Measurements from ENCODE around the gene IFT122. TPM values are rescaled to one million over a fixed set of nuclear protein-coding genes. Genes with fewer than 3 reads are reported as not detected.
"Not testable (repeated sequence)": the region's sequence is repeated elsewhere in the genome, so short reads cannot be mapped to it uniquely, and the experiment has no call there.

IFT122 gene
- total and polyA plus RNA-seq, 12 donors = 9.7 to 29.1 (median 16.8) TPM

DNA sequence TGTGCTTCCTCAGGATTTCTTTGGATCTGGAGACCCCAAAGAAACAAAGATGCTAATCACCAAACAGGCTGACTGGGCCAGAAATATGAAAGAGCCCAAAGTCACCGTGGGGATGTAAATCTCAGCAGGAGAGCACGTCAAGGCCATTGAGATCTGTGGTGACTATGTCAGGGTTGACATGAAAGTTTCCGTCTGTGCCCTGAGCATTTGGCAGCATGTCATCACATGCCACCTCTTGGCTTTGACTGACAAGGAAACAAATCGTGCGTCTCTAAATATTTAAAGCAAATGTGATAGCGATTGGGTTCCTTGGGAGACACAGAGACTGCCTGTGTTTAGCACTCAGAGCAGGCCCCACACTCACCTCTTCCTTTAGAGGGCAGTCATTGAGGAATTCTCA, 46.8 kb upstream of the IFT122 start:
- H3K4me3 ChIP-seq = no peak overlapping the region
- DNase-seq (no peak), ATAC-seq (no peak)
- H3K27ac ChIP-seq = peak overlapping the region in 1 of 10 donors; percentile 51
- peaks cover 0 to 80% (median 14%) of the 10 kb centered on the region in 9 donors for H3K36me3 ChIP-seq
- WGBS, 2 donors = 55 to 58% methylated on average over 6 of the region's 6 CpGs
- no peaks in the 10 kb centered on the region for H3K9me3 ChIP-seq
- peaks cover 0 to 74% (median 25%) of the 10 kb centered on the region in 9 donors for H3K4me1 ChIP-seq
- intact Hi-C loops (cut with DNase I) = loop anchor here in 1 of 10 donors (10.0 kb wide), 1 partner anchor 432 kb away; no protein-coding TSS in a partner anchor
- H3K27me3 ChIP-seq = no peaks in the 10 kb centered on the region
- TF ChIP-seq, protein P1, sequence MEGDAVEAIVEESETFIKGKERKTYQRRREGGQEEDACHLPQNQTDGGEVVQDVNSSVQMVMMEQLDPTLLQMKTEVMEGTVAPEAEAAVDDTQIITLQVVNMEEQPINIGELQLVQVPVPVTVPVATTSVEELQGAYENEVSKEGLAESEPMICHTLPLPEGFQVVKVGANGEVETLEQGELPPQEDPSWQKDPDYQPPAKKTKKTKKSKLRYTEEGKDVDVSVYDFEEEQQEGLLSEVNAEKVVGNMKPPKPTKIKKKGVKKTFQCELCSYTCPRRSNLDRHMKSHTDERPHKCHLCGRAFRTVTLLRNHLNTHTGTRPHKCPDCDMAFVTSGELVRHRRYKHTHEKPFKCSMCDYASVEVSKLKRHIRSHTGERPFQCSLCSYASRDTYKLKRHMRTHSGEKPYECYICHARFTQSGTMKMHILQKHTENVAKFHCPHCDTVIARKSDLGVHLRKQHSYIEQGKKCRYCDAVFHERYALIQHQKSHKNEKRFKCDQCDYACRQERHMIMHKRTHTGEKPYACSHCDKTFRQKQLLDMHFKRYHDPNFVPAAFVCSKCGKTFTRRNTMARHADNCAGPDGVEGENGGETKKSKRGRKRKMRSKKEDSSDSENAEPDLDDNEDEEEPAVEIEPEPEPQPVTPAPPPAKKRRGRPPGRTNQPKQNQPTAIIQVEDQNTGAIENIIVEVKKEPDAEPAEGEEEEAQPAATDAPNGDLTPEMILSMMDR (IDR thresholded peaks at IDR 0.05) = no peak

DNA sequence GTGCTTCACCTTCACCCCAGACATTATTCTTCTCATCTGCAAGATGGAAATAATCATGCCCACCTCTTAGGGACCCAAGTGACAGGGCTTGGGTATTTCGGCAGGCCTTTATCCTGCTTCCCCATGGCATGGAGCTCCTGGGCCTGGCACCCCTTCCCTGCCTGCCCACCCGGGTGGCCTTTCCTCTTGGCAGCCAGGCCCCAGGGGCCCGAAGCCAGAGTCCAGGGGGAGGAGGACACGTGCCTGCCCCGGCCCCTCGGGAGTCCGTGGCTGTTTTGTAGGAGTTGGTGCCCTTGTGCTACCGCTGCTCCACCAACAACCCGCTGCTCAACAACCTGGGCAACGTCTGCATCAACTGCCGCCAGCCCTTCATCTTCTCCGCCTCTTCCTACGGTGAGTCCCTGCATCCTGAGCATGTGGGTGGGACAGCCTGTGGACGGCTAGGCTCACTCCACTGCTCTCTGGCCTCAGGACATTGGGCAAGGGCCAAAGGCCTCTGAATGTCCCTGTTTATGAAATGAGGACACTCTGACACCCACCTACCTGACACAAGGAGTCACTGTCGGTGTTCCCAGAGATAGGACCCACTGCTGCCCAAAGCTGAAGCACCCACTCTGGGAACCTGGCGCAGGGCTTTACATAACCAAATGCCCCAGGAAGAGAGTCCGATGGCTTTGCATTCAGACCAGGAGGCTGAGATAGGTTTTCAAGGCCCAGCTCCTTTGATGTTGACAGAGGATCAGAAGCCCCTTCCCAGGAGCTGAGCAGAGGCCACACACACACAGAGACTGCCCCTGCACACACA, 46.1 kb upstream of the IFT122 start:
- not testable (repeated sequence) for ATAC-seq, H3K9me3 ChIP-seq, DNase-seq, H3K27me3 ChIP-seq, H3K4me3 ChIP-seq
- peak overlapping the region in 2 of 10 donors; percentile 10 to 51 for H3K27ac ChIP-seq
- H3K4me1 ChIP-seq = peaks cover 0 to 73% (median 28%) of the 10 kb centered on the region in 9 donors
- H3K36me3 ChIP-seq = peaks cover 0 to 74% (median 13%) of the 10 kb centered on the region in 9 donors
- 80 to 83% methylated on average over 13 to 14 of the region's 17 CpGs for WGBS, 2 donors
- intact Hi-C loops (cut with DNase I) = loop anchor here in 1 of 10 donors (10.0 kb wide), 1 partner anchor 431 kb away; no protein-coding TSS in a partner anchor

DNA sequence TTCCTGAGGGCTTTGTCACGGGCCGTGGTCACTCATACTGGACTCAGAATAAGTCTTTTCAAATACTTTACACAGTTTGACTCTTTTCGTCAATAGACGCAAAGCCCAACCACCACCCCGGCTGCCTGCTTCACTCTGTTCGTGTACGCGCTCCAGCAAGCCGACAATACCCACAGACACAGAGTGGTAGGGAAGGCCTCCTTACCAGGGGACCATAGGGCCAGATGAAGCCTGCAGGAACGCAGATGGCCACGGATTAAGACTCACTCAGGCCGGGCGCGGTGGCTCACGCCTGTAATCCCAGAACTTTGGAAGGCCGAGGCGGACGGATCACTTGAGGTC, 41.2 kb upstream of the IFT122 start:
- TF ChIP-seq, protein P1 (IDR thresholded peaks at IDR 0.05) = no peak
- H3K36me3 ChIP-seq = peaks cover 0 to 27% (median under 1%) of the 10 kb centered on the region in 9 donors
- WGBS, 2 donors = 1% methylated on average over 18 of the region's 18 CpGs
- H3K4me3 ChIP-seq = peak overlapping the region; percentile 67 to 98 (median 85)
- H3K4me1 ChIP-seq = peaks cover 0 to 48% (median 14%) of the 10 kb centered on the region in 9 donors
- intact Hi-C loops (cut with DNase I) = loop anchor here in 2 of 10 donors (5.0 to 10.0 kb wide), 2 partner anchors 39 to 426 kb away; partner anchors contain the start of gene MBD4 (in 1 of the 2)
- DNase-seq (no peak), ATAC-seq (peak in 6 of 8 donors; percentile 12 to 38 (median 24))
- peak overlapping the region; percentile 82 to 95 (median 90) for H3K27ac ChIP-seq
- H3K9me3 ChIP-seq = no peaks in the 10 kb centered on the region
- H3K27me3 ChIP-seq = no peaks in the 10 kb centered on the region

DNA sequence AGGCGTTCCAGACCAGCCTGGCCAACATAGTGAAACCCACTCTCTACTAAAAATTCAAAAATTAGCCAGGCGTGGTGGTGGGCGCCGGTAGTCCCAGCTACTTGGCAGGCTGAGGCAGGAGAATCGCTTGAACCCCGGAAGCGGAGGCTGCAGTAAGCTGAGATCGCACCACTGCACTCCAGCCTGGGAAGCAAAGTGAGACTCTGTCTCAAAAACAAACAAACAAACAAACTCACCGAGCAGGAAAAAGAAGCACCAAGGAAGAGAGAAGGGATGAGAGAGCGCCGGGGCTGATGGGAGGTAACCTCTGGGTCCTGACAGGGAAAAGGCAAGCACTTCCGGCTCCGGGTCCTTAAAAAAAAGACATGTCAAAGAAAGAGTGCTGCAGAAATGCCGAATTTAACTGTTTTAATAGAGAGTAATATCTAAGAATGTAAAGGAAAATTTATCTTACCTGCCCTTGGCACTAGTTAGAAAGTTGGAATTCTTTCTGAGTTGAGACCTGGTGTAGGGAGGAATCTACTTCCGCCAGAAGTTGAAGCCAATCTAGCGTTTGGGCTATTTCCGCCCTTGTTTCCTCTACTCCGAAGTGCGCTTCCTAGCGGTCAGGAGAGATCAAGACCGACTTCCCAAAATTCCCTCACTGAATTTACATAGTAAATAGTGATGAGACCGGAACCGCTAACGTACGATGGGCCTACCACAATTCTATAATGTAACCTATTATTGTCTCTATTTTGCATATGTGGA, 40.7 kb upstream of the IFT122 start:
- DNase-seq (peak; percentile 52 to 92), ATAC-seq (peak; percentile 86 to 97 (median 92))
- peak overlapping the region; percentile 82 to 95 (median 90) for H3K27ac ChIP-seq
- WGBS, 2 donors = 1% methylated on average over 25 of the region's 25 CpGs
- H3K9me3 ChIP-seq = no peaks in the 10 kb centered on the region
- H3K4me1 ChIP-seq = peaks cover 0 to 44% (median 14%) of the 10 kb centered on the region in 9 donors
- H3K4me3 ChIP-seq = peak overlapping the region; percentile 67 to 98 (median 85)
- TF ChIP-seq, protein P1 (IDR thresholded peaks at IDR 0.05) = peak; percentile 67 to 93 (median 82)
- H3K36me3 ChIP-seq = peaks cover 0 to 27% (median 0%) of the 10 kb centered on the region in 9 donors
- intact Hi-C loops (cut with DNase I) = loop anchor here in 2 of 10 donors (5.0 to 10.0 kb wide), 2 partner anchors 38 to 425 kb away; partner anchors contain the start of gene MBD4 (in 1 of the 2)
- H3K27me3 ChIP-seq = no peaks in the 10 kb centered on the region

Measured in heart right ventricle (tissue), 16 donors.